Islet of Langerhans (tissue), 1 donor: ENCODE results near the gene ADCY9.
"Not testable (repeated sequence)": the region's sequence is repeated elsewhere in the genome, so short reads cannot be mapped to it uniquely, and the experiment has no call there.

Experiments
- FAIRE-seq: peaks from one replicate; lab custom pipeline; 2011; peaks lifted over from hg19 to GRCh38; lab: Jason Lieb, UNC

Gene ADCY9

GRCh38 chr16:4067262-4068001 is 48.8 kb downstream of the ADCY9 start:
- peak; percentile 95 for FAIRE-seq

- no peak for FAIRE-seq
Observed at GRCh38 chr16:4064950-4065352, 51.3 kb downstream of the ADCY9 start.

- FAIRE-seq, result no peak
Observed at GRCh38 chr16:4062212-4062802, 53.9 kb downstream of the ADCY9 start.

- FAIRE-seq, result peak; percentile 27
Observed at GRCh38 chr16:4060823-4061222, 55.4 kb downstream of the ADCY9 start.

DNA sequence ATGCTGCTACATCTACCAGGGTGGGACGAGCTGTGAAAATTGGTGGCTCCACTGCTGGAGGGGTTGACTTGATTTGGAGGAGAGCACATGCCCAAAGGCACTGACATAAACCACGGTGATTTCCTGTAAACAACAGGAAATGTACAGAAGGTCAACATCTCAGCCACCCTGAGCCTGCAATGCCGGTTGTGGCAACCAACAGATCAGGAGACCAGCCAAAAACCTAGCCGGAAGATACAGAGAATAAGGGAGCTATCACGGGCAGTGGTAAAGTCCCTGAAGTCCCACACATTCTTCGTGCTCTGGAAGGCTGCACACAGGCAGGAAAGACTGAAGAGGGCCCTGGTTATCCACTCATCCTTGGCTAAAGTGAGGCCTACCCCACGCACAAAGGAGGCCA is 56.2 kb downstream of the ADCY9 start:
- FAIRE-seq, result no peak

GRCh38 chr16:4058386-4058785 is 57.9 kb downstream of the ADCY9 start:
- FAIRE-seq, result no peak

DNA sequence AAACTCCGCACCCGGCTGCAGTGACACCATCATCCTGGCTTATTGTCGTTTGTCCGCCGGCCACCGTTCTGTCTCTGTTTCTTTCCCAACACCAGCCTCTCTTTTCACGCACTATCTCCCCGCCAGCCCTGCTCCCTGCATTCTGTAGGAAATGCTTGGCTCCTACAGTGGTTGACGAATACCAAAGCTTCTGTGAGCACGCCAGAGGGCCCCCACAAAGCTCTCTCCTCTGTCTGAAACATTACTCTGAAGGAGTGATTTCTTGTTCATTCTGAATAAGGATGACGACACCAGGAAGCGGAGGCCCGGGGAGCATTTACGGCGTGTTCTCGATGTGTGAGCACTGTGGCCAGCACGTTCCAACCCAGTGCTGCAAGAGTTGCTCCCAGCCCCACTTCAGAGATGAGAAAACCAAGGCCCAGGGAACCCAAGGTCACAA is 58.8 kb downstream of the ADCY9 start:
- no peak for FAIRE-seq

- FAIRE-seq, result no peak
Observed at GRCh38 chr16:4056161-4057105, 59.8 kb downstream of the ADCY9 start.

- no peak for FAIRE-seq
Observed at GRCh38 chr16:4055748-4056147, 60.5 kb downstream of the ADCY9 start.

- peak; percentile 98 for FAIRE-seq
Observed at GRCh38 chr16:4053301-4053845, 62.9 kb downstream of the ADCY9 start.

GRCh38 chr16:4052801-4053293 is 63.4 kb downstream of the ADCY9 start:
- no peak for FAIRE-seq

DNA sequence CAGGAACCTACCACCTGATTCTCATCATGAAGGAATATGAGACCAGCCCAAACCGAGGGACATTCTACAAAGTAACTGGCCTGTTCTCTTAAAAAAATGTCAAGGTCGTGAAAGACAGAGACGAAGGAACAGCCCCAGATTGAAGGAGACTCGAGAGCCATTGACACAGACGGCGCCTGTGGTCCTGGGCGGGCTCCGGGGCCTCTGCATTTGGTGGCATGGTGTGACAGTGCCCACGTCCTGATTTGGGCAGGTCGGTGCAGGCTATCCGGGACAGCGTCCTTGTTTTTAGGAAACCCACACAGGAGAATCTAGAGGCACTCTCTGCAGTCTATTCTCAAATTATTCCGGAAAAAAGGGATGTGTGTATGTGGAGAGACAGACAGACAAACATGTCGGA is 64.1 kb downstream of the ADCY9 start:
- FAIRE-seq, result no peak

DNA sequence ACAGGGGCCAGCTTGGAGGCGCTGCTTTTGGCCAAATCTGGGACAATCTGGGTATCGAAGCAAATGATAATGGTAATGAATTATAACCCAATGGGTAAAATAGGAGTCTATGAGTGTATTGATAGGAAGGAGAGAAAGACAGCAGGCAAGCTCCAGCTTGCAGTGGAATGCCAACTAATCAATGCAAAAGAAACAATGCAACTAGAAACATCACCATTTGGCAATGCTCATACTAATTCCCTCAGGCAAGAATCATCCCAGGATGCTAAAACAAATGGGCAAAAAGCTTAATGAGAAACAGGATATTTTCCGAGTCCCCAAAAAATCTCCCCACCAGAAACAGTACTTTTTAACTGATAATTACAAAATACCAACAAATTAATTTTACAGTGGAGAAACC is 64.7 kb downstream of the ADCY9 start:
- no peak for FAIRE-seq

- FAIRE-seq, result no peak
Observed at GRCh38 chr16:4049031-4049430, 67.2 kb downstream of the ADCY9 start.

DNA sequence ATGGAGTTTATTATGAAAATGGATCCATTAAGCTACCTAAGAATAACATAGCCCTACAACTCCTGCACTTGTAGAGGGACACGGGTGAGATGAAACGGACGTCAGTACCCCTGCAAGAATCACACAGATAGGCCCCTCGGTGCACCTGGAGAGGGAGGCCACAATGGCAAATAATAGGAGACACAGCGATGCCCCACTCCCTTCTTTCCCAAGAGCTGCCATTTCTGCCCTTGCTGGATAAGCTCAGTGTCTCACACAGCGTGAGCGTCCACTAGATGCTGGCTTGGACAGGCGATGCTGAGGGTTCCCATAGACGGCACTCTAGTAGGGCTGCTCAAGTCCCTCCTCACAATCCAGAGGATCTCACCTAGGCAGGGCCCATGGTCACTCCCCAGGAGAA is 67.8 kb downstream of the ADCY9 start:
- no peak for FAIRE-seq

DNA sequence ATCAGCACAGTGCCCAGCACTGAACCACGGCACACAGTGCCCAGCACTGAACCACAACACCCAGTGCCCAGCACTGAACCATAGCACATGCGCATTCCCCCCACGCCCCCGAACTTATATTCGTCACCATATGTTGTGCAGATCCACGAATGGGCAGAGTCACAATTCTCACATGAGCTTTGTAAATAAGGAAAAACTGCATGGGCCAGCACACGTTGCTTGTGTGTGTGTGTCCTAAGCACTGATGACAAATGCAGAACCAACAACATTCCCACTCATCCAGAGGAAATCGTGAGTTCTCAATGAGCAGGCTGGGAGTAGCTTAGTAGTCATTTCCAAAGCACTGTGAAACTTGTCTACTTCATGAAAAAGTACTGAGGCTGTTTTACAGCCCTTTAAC is 70.0 kb downstream of the ADCY9 start:
- FAIRE-seq, result no peak

DNA sequence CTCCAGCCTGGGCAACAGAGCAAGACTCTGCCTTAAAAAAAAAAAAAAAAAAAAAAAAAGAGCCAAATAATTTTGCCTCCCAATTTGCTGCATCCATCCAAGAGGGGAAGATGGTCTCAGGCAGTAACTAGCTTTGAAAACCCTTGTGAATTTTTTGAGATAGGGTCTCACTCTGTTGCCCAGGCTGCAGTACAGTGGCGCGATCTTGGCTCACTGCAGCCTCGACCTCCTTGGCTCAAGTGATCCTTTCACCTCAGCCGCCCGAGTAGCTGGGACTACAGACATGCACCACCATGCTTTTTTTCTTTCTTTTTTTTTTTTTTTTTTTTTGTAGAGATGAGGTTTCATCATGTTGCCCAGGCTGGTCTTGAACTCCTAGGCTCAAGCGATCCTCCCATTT is 70.7 kb downstream of the ADCY9 start:
- not testable (repeated sequence) for FAIRE-seq

DNA sequence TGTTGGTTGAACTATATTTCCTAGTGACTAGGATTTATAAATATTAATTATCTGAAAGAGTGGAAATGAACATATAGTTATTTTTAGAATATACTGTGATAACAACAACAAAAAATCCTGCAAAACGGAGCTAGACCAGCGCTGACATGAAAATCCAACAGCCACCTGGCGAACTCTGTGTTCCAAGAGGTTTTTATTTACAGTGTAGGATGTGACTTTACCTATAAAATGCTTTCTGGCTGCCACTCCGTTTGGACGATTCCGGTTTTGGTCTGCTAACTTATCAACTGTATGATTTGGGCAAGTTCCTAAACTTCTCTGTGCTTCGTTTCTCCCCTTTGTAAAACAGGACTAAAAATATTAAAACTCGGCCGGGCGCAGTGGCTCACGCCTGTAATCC is 73.7 kb downstream of the ADCY9 start:
- FAIRE-seq, result no peak

DNA sequence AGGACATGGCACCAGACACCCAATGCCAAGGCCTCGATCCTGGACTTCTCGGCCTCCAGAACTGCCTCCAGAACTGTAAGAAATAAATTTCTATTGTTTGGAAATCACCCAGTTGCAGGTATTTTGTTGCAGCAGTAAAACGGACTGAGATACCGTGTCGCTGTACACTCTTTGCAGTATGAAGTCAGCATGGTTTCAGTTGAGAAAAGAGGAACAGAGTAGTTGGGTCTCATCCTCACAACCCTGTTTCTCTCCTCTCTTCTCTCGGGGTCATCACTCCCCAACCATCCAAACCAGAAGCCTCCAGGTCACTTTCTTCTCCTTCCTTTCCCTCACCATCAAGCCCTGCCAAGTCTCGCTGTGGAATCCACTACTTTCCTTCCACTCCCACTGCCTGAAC is 77.8 kb downstream of the ADCY9 start:
- no peak for FAIRE-seq

GRCh38 chr16:4036952-4037351 is 79.3 kb downstream of the ADCY9 start:
- not testable (repeated sequence) for FAIRE-seq

GRCh38 chr16:4034963-4035362 is 81.3 kb downstream of the ADCY9 start:
- FAIRE-seq, result no peak

- FAIRE-seq, result no peak
Observed at GRCh38 chr16:4033951-4034350, 82.3 kb downstream of the ADCY9 start.

DNA sequence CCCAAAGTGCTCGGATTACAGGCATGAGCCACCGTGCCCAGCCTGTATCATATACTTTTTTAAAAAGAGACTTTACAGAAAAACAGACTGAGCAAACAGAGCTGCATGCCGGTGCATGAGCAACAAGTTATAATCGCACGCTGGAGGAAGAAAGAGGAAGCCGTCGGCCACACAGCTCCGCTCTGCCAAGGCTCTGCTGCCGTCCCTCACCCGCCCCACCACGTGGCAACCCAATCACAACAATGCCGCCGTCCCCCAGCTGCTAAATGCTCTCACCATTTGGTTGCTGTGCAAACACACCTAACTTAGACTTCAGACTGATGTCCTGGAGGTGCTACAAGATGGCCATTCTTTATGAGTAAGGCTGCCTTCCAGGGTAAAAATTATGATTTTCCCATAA is 83.5 kb downstream of the ADCY9 start:
- no peak for FAIRE-seq
